Upper lobe of left lung (tissue), 6 donors: ENCODE results near the gene IVNS1ABP. TPM values are rescaled to one million over a fixed set of nuclear protein-coding genes. Genes with fewer than 3 reads are reported as not detected.
A peak's percentile ranks its signal among the peaks of the same experiment; 100 is the strongest.

Experiments
- ATAC-seq, 2 donors: fragments of 200-7000 bp; cut with Tn5 transposase; one replicate each; pipeline ENCODE4 v1.9.1; 2022; ENCODE audit warnings: mild to moderate bottlenecking in 2 of 2, moderate library complexity in 2 of 2; ENCODE audit not compliant: low FRiP score in 2 of 2
- DNase-seq, 2 donors: peaks; one replicate each; pipeline ENCODE4 v3.0.0-alpha.2; 2019 to 2020
- H3K27ac ChIP-seq, 4 donors: fragments of 200-600 bp; sonication (generic); one replicate each; pipeline ENCODE4 v1.5.1; 2016 to 2019
- H3K27me3 ChIP-seq, 4 donors: fragments of 200-600 bp; sonication (generic); one replicate each; pipeline ENCODE4 v1.5.1; 2017 to 2019
- H3K36me3 ChIP-seq, 4 donors: fragments of 200-600 bp; sonication (generic); one replicate each; pipeline ENCODE4 v1.5.1; 2016 to 2019
- H3K4me1 ChIP-seq, 4 donors: fragments of 200-600 bp; sonication (generic); one replicate each; pipeline ENCODE4 v1.5.1; 2018 to 2019
- H3K4me3 ChIP-seq, 4 donors: fragments of 200-600 bp; sonication (generic); one replicate each; pipeline ENCODE4 v1.5.1; 2017 to 2019; ENCODE audit warnings: mild to moderate bottlenecking in 2 of 4, moderate library complexity in 1 of 4
- H3K9me3 ChIP-seq, 4 donors: fragments of 200-600 bp; sonication (generic); one replicate each; pipeline ENCODE4 v1.5.1; 2018 to 2019
- EP300 ChIP-seq, 4 donors: sonication (generic); formaldehyde crosslinking; IDR thresholded peaks; one replicate each; pipeline ENCODE4 v1.5.1; 2017; ENCODE audit warnings: antibody characterized with exemption in 4 of 4, control low read depth in 2 of 4
- POLR2A ChIP-seq, 4 donors: fragments of 450-650 bp; IDR thresholded peaks; one replicate each; pipeline ENCODE4 v1.5.1; 2016 to 2017; ENCODE audit warnings: antibody characterized with exemption in 4 of 4, mild to moderate bottlenecking in 2 of 4
- POLR2AphosphoS5 ChIP-seq, 2 donors: sonication (generic); formaldehyde crosslinking; IDR thresholded peaks; one replicate each; pipeline ENCODE4 v1.5.1; 2017; ENCODE audit warnings: antibody characterized with exemption in 2 of 2
- WGBS, 2 donors: methylation state at CpG; one replicate each; pipeline ENCODE4 v1.1.5; 2017 to 2018; 5-methylcytosine and 5-hydroxymethylcytosine counted together
- total RNA-seq, 6 donors: library from RNA; depleted of rRNA in 4 of 6; stranded (reverse); fragments of >200 nt in 4 of 6; gene quantifications; one replicate each; pipeline versions ENCODE4 v1.1.0 to v1.2.1, GENCODE V29; 2016 to 2021
- TF ChIP-seq, protein P1 (sequence below), 6 experiments: fragments of 450-650 bp in 4 of 6; fragments of 200-600 bp in 2 of 6; sonication (generic) in 2 of 6; IDR thresholded peaks; one replicate each; pipeline ENCODE4 v1.5.1; 2016 to 2019; ENCODE audit warnings: antibody characterized with exemption in 6 of 6
- donor health status: DM: no; HTN: no; CAD: no; lungs with moderate emphysema.
- donor health status: DM: no; HTN: yes; CAD: no; lungs with severe emphysema.

Gene IVNS1ABP
- total RNA-seq, 6 donors from 2014 or later: 75.4 to 104 (median 83.6) TPM

- no peak overlapping the region for H3K27ac ChIP-seq
- peaks cover 0 to 8% (median under 1%) of the 10 kb centered on the region in 4 donors for H3K4me1 ChIP-seq
- WGBS, 2 donors: 78 to 84% methylated on average over 3 of the region's 3 CpGs
- H3K27me3 ChIP-seq: no peaks in the 10 kb centered on the region
- no peak overlapping the region for H3K4me3 ChIP-seq
- DNase-seq (no peak), ATAC-seq (no peak)
- H3K9me3 ChIP-seq: no peaks in the 10 kb centered on the region
- TF ChIP-seq POLR2AphosphoS5 (IDR thresholded peaks at IDR 0.05) (no peak), EP300 (IDR thresholded peaks at IDR 0.05) (no peak), POLR2A (IDR thresholded peaks at IDR 0.05) (no peak)
- no peaks in the 10 kb centered on the region for H3K36me3 ChIP-seq
Measured at GRCh38 chr1:185342672-185343259, 25.7 kb upstream of the IVNS1ABP start.

DNA sequence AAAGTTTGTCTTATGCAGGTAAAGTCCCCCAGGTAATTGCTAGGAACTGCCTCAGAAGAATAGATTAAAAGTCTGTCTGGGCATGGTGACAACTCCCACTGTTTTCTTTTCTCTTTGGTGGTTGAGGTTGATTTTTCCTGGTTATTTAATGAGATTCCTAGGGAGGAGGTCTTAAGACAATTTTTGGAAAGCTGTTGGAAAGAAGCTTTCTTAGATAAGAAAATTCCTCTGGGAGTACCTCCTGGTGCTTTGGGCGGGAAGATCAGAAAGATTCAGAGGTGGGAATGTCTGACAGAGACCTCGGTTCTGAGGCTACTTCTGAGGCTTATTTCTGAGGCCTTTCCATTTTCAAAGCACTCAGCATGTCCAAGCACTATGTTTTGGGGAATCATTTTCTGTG lies 25.0 kb upstream of the IVNS1ABP start:
- 78 to 94% methylated on average over 2 of the region's 2 CpGs for WGBS, 2 donors
- Histone ChIP-seq H3K4me1 (peaks cover 0 to 8% (median 2%) of the 10 kb centered on the region in 4 donors), H3K9me3 (no peaks in the 10 kb centered on the region), H3K27ac (no peak overlapping the region), H3K4me3 (no peak overlapping the region), H3K27me3 (no peaks in the 10 kb centered on the region), H3K36me3 (no peaks in the 10 kb centered on the region)
- DNase-seq: no peak
- no peak for ATAC-seq
- TF ChIP-seq, protein P1, sequence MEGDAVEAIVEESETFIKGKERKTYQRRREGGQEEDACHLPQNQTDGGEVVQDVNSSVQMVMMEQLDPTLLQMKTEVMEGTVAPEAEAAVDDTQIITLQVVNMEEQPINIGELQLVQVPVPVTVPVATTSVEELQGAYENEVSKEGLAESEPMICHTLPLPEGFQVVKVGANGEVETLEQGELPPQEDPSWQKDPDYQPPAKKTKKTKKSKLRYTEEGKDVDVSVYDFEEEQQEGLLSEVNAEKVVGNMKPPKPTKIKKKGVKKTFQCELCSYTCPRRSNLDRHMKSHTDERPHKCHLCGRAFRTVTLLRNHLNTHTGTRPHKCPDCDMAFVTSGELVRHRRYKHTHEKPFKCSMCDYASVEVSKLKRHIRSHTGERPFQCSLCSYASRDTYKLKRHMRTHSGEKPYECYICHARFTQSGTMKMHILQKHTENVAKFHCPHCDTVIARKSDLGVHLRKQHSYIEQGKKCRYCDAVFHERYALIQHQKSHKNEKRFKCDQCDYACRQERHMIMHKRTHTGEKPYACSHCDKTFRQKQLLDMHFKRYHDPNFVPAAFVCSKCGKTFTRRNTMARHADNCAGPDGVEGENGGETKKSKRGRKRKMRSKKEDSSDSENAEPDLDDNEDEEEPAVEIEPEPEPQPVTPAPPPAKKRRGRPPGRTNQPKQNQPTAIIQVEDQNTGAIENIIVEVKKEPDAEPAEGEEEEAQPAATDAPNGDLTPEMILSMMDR (IDR thresholded peaks at IDR 0.05): no peak

GRCh38 chr1:185341196-185341781 lies 24.2 kb upstream of the IVNS1ABP start:
- TF ChIP-seq, protein P1 (IDR thresholded peaks at IDR 0.05): no peak
- no peak for TF ChIP-seq POLR2A (IDR thresholded peaks at IDR 0.05)
- no peak for TF ChIP-seq EP300 (IDR thresholded peaks at IDR 0.05)
- TF ChIP-seq POLR2AphosphoS5 (IDR thresholded peaks at IDR 0.05): no peak
- Histone ChIP-seq H3K27me3 (no peaks in the 10 kb centered on the region), H3K4me1 (peaks cover 0 to 8% (median 2%) of the 10 kb centered on the region in 4 donors), H3K9me3 (no peaks in the 10 kb centered on the region), H3K27ac (no peak overlapping the region), H3K4me3 (no peak overlapping the region), H3K36me3 (no peaks in the 10 kb centered on the region)
- ATAC-seq (no peak), DNase-seq (no peak)

DNA sequence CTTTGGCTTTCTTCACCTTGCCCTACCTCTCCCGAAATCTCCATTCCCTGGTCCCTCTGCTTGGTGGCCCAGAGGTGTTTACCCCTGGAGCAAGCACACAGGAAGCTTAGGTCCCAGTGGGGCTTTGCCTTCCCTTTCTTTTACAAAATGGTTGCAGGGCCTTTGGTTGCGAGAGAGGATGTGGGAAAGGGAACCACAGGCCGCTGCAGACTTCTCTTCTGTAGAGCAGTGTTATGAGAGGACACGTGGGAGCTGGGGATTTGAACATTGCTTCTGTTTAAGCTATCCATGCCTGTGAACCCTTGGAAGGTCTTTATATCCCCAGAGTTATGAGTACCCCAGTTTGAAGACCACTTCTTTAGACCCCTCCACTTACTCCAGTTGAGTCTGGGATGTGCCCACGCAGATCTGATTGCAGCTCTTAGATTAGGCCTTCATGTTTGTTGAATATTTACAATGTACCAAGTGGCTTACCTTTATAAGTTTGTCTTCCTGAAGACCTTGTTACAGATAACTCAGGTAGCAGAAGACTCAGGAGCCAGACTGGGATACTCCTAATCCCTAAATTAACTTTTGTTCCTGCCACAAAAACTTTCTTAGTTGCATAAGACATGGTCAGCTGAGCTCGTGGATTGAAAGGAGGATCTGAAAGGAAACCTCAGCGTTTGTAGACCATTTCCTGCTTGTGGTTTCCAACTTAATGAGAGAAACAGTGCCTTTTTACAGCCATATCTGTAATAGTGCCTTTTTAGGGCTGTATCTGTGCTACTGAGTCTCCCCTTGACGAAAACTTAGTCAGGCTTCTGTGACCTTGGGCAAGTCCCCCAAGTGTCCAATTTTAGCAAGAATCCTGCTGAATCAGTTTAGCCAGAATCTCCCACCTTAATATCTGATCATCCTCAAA lies 21.9 kb upstream of the IVNS1ABP start:
- H3K4me3 ChIP-seq: no peak overlapping the region
- ATAC-seq (peak; percentile 77 to 87), DNase-seq (peak in 1 of 2 donors; percentile 78)
- TF ChIP-seq, protein P1 (IDR thresholded peaks at IDR 0.05): no peak
- TF ChIP-seq POLR2AphosphoS5 (IDR thresholded peaks at IDR 0.05): peak in 1 of 2 donors; percentile 32
- no peaks in the 10 kb centered on the region for H3K27me3 ChIP-seq
- peak overlapping the region; percentile 10 to 84 (median 52) for H3K27ac ChIP-seq
- no peaks in the 10 kb centered on the region for H3K36me3 ChIP-seq
- 55 to 73% methylated on average over 7 to 8 of the region's 8 CpGs for WGBS, 2 donors
- no peaks in the 10 kb centered on the region for H3K9me3 ChIP-seq
- H3K4me1 ChIP-seq: peaks cover 0 to 8% (median 2%) of the 10 kb centered on the region in 4 donors

DNA sequence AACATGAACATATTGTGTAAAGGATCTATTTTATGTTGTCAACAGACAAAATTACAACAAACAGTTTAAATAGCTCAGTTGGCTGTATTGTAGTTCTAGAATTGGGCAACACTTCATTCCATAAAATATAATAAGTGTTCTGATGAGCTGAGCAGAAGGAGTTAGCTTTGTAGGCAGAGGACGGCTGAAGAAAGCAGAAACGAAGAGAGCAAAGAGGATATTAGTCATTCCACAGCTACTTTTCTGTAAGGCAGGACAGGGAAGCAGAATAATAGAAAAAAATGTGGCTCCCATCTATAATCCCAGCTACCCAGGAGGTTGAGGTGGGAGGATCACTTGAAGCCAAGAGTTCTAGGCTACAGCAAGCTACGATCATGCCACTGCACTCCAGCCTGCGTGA lies 20.2 kb upstream of the IVNS1ABP start:
- H3K27ac ChIP-seq: peak overlapping the region in 1 of 4 donors; percentile 24
- H3K4me1 ChIP-seq: peaks cover 0 to 8% (median 2%) of the 10 kb centered on the region in 4 donors
- H3K27me3 ChIP-seq: no peaks in the 10 kb centered on the region
- no peaks in the 10 kb centered on the region for H3K9me3 ChIP-seq
- H3K4me3 ChIP-seq: no peak overlapping the region
- peak in 1 of 4 donors; percentile 28 for TF ChIP-seq POLR2A (IDR thresholded peaks at IDR 0.05)
- TF ChIP-seq, protein P1 (IDR thresholded peaks at IDR 0.05): no peak
- TF ChIP-seq EP300 (IDR thresholded peaks at IDR 0.05): no peak
- 57 to 65% methylated on average over 4 of the region's 4 CpGs for WGBS, 2 donors
- no peaks in the 10 kb centered on the region for H3K36me3 ChIP-seq
- peak in 1 of 2 donors; percentile 59 for ATAC-seq
- DNase-seq: no peak
